LNCaP clone FGC (cell line): ENCODE data around the gene PPM1H.

ENCODE experiments used
- DNase-seq: peaks from one replicate; pipeline ENCODE4 v3.0.0-alpha.2; 2011; ENCODE audit warnings: low read depth
- H3K4me3 ChIP-seq: 2 replicates; pipeline ENCODE4 v1.5.1; 2011; ENCODE audit warnings: mild to moderate bottlenecking, low read depth, low read length, control low read depth
- TF ChIP-seq, protein P1 (sequence below): IDR thresholded peaks from 2 replicates; pipeline ENCODE4 v1.5.1; 2012; ENCODE audit warnings: mild to moderate bottlenecking; ENCODE audit not compliant: control insufficient read depth, insufficient read depth; ENCODE audit errors: extremely low read depth

The PPM1H gene

GRCh38 chr12:62660756-62661155 lies 274.2 kb downstream of the PPM1H start:
- no peak for DNase-seq
- TF ChIP-seq, protein P1, sequence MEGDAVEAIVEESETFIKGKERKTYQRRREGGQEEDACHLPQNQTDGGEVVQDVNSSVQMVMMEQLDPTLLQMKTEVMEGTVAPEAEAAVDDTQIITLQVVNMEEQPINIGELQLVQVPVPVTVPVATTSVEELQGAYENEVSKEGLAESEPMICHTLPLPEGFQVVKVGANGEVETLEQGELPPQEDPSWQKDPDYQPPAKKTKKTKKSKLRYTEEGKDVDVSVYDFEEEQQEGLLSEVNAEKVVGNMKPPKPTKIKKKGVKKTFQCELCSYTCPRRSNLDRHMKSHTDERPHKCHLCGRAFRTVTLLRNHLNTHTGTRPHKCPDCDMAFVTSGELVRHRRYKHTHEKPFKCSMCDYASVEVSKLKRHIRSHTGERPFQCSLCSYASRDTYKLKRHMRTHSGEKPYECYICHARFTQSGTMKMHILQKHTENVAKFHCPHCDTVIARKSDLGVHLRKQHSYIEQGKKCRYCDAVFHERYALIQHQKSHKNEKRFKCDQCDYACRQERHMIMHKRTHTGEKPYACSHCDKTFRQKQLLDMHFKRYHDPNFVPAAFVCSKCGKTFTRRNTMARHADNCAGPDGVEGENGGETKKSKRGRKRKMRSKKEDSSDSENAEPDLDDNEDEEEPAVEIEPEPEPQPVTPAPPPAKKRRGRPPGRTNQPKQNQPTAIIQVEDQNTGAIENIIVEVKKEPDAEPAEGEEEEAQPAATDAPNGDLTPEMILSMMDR, result no peak

DNA sequence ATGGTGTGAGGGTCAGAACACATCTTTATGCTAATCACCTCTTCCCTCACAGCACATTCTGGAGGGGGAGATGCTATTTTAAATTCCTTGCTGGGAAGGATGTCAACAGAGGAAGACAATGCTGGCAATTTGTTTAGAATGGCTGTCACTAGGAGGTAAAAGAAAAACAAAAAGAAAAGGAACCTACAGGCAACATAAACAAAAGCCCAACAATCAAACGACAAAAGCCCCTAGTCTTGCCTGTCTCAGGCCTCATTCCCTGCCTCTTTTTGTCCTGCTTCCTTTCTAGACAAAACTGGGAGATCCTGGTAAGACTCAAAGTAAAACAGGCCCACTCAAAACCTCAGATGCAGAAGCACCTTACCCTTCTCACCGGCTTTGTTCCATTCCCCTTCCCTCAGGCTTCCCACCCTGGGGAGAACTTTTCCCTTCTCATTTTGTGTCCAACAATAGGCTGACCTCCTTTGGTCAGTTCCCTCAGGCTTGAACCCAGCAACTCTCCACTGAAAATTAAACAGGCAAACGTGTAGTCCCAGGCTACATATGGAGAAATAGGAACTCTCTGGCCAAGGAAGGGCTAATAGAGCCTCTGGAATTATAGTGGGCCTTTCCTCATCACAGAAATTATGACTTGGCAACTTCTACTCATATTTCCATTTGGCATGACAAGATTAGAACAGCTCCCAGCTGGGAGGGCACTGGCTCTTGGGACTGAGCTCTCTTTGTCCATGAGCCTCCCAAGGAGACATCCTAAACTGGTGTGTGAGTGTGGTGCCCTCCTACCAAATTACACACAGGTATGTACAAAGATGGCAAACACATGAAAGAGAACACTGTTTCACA lies 275.3 kb downstream of the PPM1H start:
- TF ChIP-seq, protein P1, result no peak
- H3K4me3 ChIP-seq, result no peak overlapping the region
- DNase-seq, result no peak

More at GRCh38 chr12:62660756-62661155, 274.2 kb downstream of the PPM1H start:
- no peak overlapping the region for H3K4me3 ChIP-seq

DNA sequence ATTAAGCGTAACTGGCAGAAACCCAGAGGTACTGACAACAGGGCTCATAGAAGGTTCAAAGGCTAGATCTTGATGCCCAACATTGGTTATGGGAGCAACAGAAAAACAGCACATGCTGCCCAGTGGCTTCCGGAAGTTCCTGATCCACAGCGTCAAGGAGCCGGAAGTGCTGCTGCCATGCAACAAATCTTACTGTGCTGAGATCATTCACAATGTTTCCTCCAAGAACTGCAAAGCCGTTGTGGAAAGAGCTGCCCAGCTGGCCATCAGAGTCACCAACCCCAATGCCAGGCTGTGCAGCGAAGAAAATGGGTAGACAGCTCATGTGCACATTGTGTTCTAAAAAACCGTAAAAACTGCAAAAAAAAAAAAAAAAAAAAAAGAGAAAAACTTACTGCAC lies 276.0 kb downstream of the PPM1H start:
- no peak for DNase-seq
- TF ChIP-seq, protein P1, result no peak
- H3K4me3 ChIP-seq, result no peak overlapping the region

GRCh38 chr12:62657363-62657632 lies 277.7 kb downstream of the PPM1H start:
- H3K4me3 ChIP-seq, result no peak overlapping the region
- DNase-seq, result no peak

DNA sequence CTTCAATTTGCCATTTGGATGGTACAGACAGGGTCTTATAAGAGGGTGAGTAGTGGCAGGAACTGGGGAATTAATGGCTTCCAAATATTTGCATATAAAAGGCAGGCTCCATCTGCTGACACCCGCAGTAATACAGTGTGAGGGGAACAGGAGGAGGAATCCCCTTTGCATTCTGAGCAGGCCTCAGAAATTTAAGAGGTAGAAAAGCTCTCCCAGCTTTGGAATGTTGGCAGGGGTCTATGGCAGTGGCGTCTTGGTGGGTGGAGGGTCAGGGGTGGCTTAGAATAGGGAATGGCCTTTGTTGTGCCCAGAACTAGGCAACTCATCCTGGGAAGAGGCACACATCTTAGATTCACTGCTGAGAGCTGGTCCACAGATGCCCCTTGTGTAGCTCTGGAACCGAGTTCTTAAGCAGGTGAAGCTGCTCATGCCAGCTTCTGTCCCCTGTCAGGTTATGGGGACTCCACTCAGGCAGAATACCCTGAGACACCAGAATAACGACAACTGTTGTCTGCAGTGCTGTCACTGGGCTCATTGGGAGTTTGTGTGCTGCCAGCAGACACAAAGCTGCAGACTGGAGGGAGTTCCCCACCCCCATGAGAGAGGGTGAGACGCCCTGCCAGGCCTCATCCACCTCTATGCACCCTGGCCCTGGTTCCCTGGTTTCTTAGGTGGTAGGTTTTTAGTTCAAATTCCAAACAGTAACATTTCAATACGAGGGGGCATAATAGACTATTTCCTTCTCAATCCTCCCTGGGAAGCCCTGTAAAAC lies 278.2 kb downstream of the PPM1H start:
- H3K4me3 ChIP-seq, result no peak overlapping the region
- no peak for DNase-seq
- TF ChIP-seq, protein P1, result no peak

More at GRCh38 chr12:62657363-62657632, 277.7 kb downstream of the PPM1H start:
- TF ChIP-seq, protein P1, result no peak

GRCh38 chr12:62655666-62656151 lies 279.2 kb downstream of the PPM1H start:
- TF ChIP-seq, protein P1, result no peak
- H3K4me3 ChIP-seq, result no peak overlapping the region
- DNase-seq, result no peak
